Mononuclear cell (primary cell): ENCODE measurements around the gene TMEM135. TPM values are rescaled to one million over a fixed set of nuclear protein-coding genes. Genes with fewer than 3 reads are reported as not detected.

Source experiments
- H3K27me3 ChIP-seq: 2 replicates; pipeline ENCODE4 v1.6.0; 2011; ENCODE audit warnings: low read length, control low read depth; ENCODE audit not compliant: insufficient read depth
- H3K4me1 ChIP-seq: 2 replicates; pipeline ENCODE4 v1.5.1; 2011; ENCODE audit warnings: mild to moderate bottlenecking, low read length, control low read depth; ENCODE audit not compliant: insufficient read depth
- H3K4me3 ChIP-seq: 2 replicates; pipeline ENCODE4 v1.5.1; 2011; ENCODE audit warnings: mild to moderate bottlenecking, low read length, moderate library complexity
- H3K9me3 ChIP-seq: 2 replicates; pipeline ENCODE4 v1.5.1; 2011; ENCODE audit warnings: low read depth, mild to moderate bottlenecking, control low read depth, low read length
- total RNA-seq: library from RNA; depleted of rRNA; stranded (reverse); fragments of >200 nt; gene quantifications from one replicate; pipeline ENCODE4 v1.2.3, GENCODE V29; 2012

TMEM135 gene
- total RNA-seq, 1 donor: 10.6 TPM

DNA sequence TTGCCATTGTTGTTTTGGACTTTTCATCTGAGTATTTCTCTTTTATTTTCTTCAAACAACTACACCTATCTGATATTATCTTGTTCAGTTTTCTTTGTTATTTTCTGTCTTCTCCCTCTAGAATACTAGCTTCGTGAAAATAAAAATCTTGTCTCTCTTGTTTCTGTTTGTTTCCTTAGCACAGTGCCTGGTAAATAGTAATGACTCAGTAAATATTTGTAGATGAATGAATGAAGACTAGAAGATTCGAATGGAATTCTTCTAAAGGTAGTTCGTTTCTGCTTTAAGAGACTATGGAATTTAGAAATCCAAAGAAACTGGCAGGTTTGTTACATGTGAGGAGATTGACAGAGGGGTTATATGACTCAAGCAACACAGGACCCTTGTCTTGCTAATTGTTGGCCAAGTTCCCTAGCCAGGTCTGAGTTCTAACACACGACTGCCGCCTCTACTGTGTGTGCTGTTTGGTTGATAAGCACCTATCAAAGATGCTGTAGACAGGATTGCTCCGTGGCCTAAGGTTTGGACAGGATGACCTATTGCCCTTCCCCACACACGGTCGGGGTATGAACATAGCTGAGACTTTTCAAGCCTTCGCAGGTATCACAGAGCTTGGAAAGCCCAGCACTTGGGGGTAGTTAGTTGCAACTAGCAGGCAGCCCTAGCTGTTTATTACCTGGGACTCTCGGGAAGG, 831 bp upstream of the TMEM135 start:
- Histone ChIP-seq H3K27me3 (no peaks in the 10 kb centered on the region), H3K4me3 (peak overlapping the region; percentile 77), H3K9me3 (no peaks in the 10 kb centered on the region), H3K4me1 (peaks cover 22% of the 10 kb centered on the region)

DNA sequence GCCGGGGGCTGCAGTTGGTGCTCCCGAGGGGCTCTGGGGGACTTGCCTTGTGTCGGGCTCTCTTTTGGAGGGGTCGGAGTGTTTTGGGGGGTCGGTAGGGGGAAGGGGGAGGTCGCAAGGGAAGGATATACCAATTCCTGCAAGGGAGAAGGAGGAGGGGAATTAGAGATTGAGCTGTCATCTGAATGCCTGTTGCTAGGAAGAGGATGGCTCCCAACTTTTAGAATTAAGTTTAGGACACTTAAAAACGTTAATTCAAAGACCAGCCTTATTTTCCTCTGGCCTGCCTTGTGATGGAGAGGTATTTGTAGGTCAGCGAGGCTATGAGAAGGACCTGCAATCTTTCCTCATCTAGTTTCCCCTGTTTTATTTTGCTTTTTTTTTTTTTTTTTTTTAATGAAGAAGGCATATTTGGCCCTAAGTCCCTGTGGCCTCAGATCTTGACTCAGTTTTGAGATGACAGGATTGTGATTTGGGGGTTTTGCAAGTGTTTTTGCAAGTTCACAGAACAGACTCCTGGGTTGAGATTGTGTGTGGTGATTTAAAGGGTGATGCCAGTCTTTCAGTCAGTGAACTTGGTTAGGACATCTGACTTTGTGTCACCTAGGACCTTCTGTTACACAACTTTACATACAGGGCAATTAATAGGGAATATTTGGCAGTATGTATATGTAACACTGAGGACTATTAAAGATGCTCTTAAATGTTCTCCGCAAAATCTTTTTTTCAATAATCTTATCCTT, 672 bp downstream of the TMEM135 start:
- Histone ChIP-seq H3K4me3 (peak overlapping the region; percentile 77), H3K9me3 (no peaks in the 10 kb centered on the region), H3K4me1 (peaks cover 22% of the 10 kb centered on the region), H3K27me3 (no peaks in the 10 kb centered on the region)

DNA sequence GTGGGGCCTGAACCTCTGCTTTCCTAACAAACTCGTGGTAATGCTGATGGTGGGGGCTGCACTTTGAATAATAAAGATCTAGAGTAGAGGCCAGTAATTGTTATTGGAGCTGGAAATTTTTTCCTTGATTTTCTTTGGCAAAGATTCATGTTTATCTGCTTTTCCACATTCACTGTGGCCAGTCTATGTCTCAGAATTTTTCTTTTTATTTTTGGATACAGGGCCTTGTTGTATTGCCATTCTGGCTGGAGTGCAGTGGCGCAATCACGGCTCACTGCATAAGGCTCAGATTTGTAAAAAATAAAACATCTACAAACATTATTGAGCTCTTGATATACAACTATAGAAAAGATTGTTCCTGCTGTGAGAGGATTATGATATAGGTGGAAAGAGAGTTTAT, 1.6 kb downstream of the TMEM135 start:
- Histone ChIP-seq H3K4me1 (peaks cover 22% of the 10 kb centered on the region), H3K9me3 (no peaks in the 10 kb centered on the region), H3K4me3 (no peak overlapping the region), H3K27me3 (no peaks in the 10 kb centered on the region)

DNA sequence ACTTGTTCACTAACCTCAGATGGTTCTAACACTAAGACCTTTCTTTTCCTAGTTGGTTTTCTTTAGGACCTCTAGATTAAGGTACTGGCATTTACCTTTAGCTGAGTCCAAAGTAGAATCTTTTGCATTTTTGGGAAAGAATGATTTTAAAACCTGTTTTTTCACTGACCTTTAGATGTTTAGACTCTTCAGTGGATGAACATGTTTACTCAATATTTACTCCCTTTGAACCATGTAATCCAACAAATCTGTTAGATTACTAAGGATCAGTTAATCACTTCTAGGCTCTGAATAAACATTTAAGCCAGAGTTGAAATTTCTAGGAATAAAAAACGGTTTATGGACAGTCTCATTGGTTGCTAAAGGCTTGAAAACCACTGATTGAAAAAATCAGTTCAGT, 6.2 kb downstream of the TMEM135 start:
- no peaks in the 10 kb centered on the region for H3K9me3 ChIP-seq
- no peaks in the 10 kb centered on the region for H3K4me1 ChIP-seq
- no peak overlapping the region for H3K4me3 ChIP-seq
- no peaks in the 10 kb centered on the region for H3K27me3 ChIP-seq

DNA sequence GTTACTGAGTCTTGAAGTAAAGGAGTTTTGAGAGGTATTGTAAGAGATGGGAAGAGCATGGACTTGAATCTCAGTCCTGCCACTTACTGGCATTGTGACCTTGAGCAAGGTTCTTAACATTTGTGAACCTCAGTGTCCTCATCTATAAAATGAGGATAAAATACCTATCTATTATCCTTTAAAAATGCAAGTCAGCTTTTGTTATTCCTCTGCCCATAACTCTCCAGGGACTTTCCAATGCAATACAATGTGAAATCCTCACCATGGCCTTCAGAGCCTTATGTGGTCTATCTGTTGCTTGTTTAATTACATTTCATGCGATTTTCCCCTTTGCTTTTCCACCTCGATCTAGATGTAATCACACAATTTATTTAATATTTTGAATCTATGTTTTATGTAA, 9.1 kb downstream of the TMEM135 start:
- Histone ChIP-seq H3K27me3 (no peaks in the 10 kb centered on the region), H3K9me3 (no peaks in the 10 kb centered on the region), H3K4me1 (no peaks in the 10 kb centered on the region), H3K4me3 (no peak overlapping the region)

DNA sequence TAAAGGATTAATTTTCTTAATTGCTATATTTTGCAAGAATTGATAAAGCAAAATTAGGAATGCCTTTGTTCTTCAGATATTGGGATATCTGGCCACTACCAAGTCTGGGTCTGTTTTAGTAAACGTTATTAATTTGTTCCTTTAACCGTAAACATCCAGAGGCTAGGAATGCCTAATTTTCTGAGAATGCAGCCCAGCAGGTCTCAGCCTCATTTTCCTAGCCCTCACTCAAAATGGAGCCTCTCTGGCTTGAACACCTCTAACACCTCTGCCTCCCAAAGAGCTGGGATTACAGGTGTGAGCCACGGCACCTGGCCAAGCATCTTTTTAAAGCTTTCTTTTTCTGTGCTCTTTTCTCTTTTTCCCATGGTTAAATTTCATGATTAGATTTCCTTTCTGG, 18.4 kb downstream of the TMEM135 start:
- no peaks in the 10 kb centered on the region for H3K9me3 ChIP-seq
- H3K27me3 ChIP-seq: no peaks in the 10 kb centered on the region
- no peak overlapping the region for H3K4me3 ChIP-seq
- H3K4me1 ChIP-seq: no peaks in the 10 kb centered on the region

DNA sequence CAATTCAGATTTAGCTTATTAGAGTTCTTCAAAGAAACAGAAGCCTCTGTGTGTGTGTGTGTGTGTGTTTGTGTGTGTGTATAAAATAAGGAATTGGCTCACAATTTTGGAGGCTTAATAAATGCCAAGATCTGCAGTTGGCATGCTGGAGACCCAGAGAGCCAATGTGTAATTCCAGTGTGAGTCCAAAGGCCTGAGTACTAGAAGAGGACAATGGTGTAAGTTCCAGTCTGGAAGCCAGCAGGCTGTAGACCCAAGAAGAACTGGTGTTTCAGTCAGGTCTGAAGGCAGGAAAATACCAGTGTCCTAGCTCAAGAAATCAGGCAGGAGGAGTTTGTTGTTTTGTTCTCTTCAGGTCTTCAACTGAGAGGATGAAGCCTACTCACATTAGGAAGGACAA, 20.0 kb downstream of the TMEM135 start:
- H3K4me3 ChIP-seq: no peak overlapping the region
- H3K27me3 ChIP-seq: no peaks in the 10 kb centered on the region
- H3K9me3 ChIP-seq: no peaks in the 10 kb centered on the region
- no peaks in the 10 kb centered on the region for H3K4me1 ChIP-seq

DNA sequence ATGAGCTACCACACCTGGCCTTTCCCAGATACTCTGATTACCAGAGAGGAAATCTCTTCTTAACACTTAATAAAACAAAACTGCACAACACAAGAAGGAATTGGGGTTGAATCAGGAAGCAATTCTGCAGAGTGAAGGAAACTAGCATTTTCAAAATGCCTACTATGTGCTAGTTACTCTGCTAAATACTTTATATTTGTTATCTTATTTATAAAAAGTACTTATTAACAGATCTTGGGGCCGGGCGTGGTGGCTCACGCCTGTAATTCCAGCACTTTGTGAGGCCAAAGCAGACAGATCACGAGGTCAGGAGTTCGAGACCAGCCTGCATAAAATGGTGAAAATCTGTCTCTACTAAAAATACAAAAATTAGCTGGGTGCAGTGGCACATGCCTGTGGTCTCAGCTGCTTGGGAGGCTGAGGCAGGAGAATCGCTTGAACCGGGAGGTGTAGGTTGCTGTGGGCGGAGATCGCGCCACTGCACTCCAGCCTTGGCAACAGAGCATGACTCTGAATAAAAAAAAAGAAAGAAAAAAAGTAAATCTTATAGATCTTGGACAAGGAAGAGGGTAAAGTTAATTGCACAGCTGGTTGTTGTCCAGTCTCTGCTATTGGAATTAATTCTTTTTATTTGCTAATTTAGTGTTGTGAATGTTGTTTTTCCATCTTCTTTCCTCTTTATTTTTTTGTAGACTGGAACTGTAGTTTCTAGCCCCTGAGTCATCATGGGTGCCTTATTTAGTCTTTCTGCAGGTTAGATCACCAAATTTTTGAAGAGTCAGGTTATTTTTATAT, 22.1 kb downstream of the TMEM135 start:
- Histone ChIP-seq H3K4me3 (no peak overlapping the region), H3K9me3 (no peaks in the 10 kb centered on the region), H3K27me3 (no peaks in the 10 kb centered on the region), H3K4me1 (no peaks in the 10 kb centered on the region)

DNA sequence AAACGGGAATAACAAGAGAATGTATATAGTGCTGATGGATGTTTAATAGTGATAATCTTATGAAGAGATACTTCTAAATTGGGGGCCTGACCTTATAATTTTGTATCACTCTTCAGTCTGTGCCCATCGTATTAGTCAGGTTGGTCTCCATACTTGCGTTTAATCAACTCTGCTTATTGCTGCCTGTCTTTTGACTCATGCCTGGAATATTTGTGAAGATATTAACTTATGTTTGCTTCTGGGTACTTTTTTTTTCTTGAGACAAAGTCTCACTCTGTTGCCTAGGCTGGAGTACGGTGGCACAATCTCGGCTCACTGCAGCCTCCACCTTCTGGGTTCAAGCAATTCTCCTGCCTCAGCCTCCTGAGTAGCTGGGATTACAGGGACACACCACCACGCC, 24.0 kb downstream of the TMEM135 start:
- no peaks in the 10 kb centered on the region for H3K27me3 ChIP-seq
- no peak overlapping the region for H3K4me3 ChIP-seq
- H3K4me1 ChIP-seq: no peaks in the 10 kb centered on the region
- H3K9me3 ChIP-seq: no peaks in the 10 kb centered on the region

DNA sequence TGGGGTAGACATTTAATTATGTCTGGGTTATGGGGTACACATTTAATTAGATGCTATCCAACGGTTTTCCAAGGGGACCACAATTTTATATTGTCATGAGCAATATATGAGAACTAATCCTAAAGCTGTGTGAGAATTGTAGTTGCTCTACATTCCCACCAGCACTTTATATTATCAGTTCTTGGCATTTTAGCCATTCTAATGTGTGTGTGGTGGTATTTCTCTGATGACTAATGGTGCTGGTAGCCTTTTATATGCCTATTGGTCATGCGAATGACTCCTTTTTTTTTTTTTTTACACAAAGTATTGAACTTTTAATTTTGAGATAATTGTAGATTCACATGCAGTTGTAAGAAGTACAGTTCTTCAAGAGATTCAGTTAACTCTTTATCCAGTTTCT, 26.2 kb downstream of the TMEM135 start:
- H3K4me3 ChIP-seq: no peak overlapping the region
- no peaks in the 10 kb centered on the region for H3K27me3 ChIP-seq
- no peaks in the 10 kb centered on the region for H3K9me3 ChIP-seq
- no peaks in the 10 kb centered on the region for H3K4me1 ChIP-seq

DNA sequence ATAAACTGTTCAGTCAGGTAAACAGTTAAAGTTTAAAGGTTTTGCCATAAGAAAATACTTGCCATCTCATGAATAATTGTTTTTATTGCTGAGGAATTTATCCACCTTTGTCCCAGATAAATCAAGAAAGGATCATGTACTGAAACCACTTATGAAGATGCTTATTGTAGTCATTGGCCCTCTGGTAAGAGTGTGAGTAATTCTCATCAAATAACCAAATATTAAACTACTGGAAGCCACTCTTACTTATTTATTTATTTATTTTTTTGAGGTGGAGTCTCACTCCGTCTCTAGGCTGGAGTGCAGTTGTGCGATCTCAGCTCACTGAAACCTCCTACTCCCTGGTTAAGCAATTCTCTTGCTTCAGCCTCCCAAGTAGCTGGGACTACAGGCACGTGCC, 35.1 kb downstream of the TMEM135 start:
- Histone ChIP-seq H3K9me3 (no peaks in the 10 kb centered on the region), H3K27me3 (no peaks in the 10 kb centered on the region), H3K4me3 (no peak overlapping the region), H3K4me1 (no peaks in the 10 kb centered on the region)

DNA sequence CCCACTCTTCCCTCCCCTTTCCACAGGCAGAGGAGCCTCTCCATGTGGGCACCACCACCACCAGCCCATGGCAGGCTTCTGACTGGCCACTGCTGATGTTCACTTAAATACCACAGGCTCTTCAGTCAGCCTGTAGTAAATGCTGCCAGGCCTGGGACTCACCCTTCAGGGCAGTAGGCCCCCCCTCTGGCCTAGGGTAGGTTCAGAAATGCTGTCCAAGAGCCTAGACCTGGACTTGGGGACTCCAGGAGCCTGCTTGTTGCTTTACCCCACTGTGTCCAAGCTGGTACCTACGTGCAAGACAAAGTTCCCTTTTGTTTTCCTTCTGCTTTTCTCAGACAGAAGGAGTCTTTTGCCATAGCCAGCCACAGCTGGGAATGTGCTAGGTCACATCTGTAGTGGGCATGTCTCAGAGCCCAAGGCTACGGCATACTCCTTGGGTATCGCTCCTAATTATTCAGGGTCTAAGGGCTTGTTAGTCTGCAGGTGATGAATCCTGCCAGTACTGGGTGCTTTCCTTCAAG, 38.6 kb downstream of the TMEM135 start:
- H3K9me3 ChIP-seq: no peaks in the 10 kb centered on the region
- no peak overlapping the region for H3K4me3 ChIP-seq
- no peaks in the 10 kb centered on the region for H3K4me1 ChIP-seq
- H3K27me3 ChIP-seq: no peaks in the 10 kb centered on the region

DNA sequence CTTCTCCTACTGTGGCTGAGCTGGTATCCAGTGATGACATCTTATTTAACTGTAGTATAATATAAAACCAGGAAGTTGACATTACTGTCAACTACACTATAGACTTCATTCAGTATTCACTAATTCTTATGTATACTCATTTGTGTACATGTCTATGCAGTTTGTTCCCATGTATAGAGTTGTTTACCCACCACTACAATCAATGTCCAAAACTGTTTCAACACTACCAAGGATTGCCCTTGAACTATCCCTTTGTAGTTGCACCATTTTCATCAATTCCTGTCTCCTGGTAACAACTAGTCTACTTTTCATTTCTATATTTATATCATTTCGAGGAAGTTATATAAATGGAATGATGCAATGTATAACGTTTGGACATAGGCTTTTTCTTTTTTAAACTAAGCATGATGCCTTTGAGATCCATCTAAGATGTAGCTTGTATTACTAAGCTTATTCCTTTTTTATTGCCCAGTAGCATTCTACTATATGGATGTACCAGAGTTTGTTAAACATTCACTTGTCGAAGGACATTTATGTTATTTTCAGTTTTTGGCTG, 39.2 kb downstream of the TMEM135 start:
- H3K9me3 ChIP-seq: no peaks in the 10 kb centered on the region
- no peak overlapping the region for H3K4me3 ChIP-seq
- no peaks in the 10 kb centered on the region for H3K4me1 ChIP-seq
- no peaks in the 10 kb centered on the region for H3K27me3 ChIP-seq

DNA sequence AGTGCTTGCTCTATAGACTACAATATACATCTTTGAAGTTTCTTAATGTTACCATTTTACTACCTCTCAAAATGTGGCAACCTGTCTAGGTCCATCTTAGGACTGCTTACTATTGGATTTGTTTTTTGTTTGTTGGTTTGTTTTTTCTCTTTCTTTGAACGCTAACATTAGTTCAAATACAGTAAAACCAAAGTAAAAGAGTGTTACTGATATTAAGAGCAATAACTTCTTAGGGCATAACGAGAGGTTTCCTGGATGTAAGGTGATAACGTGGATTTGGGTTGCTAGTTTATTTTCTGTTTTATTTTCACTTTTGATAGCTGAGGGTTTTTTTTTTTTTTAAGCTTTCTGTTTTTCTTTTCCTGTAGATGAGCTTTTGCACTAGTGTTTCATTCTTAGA, 43.6 kb downstream of the TMEM135 start:
- Histone ChIP-seq H3K4me3 (no peak overlapping the region), H3K4me1 (no peaks in the 10 kb centered on the region), H3K27me3 (no peaks in the 10 kb centered on the region), H3K9me3 (no peaks in the 10 kb centered on the region)

DNA sequence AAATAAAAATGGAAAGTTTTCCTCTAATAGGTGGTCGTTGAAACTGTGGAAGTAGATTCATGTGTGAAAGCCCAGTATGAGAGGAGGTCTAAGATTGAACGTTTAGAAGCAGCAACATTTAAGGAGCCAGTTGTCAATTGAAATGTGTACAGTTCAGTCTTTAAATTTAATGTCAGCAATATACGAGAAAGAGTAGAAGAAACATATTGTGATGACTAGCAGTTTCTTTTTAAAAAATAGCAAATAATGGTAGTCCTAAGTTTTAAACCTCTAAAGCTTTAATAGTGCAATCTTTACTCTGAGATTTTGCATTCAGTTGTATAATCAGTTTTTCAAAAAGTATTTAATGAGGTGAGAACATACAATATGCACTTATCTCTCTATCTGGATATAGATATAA, 44.9 kb downstream of the TMEM135 start:
- Histone ChIP-seq H3K4me3 (no peak overlapping the region), H3K4me1 (no peaks in the 10 kb centered on the region), H3K27me3 (no peaks in the 10 kb centered on the region), H3K9me3 (no peaks in the 10 kb centered on the region)
